ENCODE results near the gene TIE1.

DNA sequence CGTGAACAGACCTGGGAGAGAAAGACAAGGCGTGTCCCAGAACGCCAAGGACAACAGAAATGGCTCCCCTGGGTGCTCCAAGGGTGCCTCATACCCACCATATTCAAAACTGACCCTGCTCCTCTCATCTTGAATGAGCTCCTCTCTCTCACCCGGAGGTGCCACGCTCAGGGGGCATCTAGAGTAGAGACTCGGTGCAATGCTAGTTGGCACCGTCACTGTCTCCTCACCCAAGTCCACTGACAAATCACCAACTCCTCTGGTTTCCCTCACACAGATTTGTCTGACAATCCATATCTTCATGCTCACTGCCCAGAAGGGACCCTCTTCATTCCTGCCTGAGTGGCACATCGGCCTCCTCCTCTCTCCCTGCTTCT, 26.0 kb upstream of the TIE1 start:
- no peak for TF ChIP-seq CHCHD3 (CRISPR knock-in tag; IDR thresholded peaks at IDR 0.05)
- TF ChIP-seq, protein P1, sequence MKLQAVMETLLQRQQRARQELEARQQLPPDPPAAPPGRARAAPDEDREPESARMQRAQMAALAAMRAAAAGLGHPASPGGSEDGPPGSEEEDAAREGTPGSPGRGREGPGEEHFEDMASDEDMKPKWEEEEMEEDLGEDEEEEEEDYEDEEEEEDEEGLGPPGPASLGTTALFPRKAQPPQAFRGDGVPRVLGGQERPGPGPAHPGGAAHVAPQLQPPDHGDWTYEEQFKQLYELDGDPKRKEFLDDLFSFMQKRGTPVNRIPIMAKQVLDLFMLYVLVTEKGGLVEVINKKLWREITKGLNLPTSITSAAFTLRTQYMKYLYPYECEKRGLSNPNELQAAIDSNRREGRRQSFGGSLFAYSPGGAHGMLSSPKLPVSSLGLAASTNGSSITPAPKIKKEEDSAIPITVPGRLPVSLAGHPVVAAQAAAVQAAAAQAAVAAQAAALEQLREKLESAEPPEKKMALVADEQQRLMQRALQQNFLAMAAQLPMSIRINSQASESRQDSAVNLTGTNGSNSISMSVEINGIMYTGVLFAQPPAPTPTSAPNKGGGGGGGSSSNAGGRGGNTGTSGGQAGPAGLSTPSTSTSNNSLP (IDR thresholded peaks at IDR 0.05; ENCODE audit: low read depth, low read length), result no peak
- no peak for TF ChIP-seq KDM2A (CRISPR knock-in tag; IDR thresholded peaks at IDR 0.05; ENCODE audit: borderline replicate concordance, low read depth)
- no peak for TF ChIP-seq EZH2 (conservative IDR thresholded peaks at IDR 0.05; ENCODE audit: low read depth, low read length)
- TF ChIP-seq DPF2 (CRISPR knock-in tag; IDR thresholded peaks at IDR 0.05; ENCODE audit: borderline replicate concordance, low read depth), result no peak
- no peak for TF ChIP-seq EED (CRISPR knock-in tag; IDR thresholded peaks at IDR 0.05)
- no peak for TF ChIP-seq POLR2AphosphoS5 (IDR thresholded peaks at IDR 0.05; ENCODE audit: low read depth, low read length)
- TF ChIP-seq GABPB1 (CRISPR knock-in tag; IDR thresholded peaks at IDR 0.05), result no peak
- TF ChIP-seq POLR2A (IDR thresholded peaks at IDR 0.05; ENCODE audit: insufficient read depth in 1 of 2, low read depth in 2 of 2, low read length in 2 of 2), result no peak
- TF ChIP-seq MEIS1 (CRISPR knock-in tag; IDR thresholded peaks at IDR 0.05; ENCODE audit: borderline replicate concordance), result no peak

All from HepG2 (cell line).